Neural progenitor cell (in vitro differentiated cells): ENCODE data around the gene UGT1A8.

Experiments used
- EZH2phosphoT487 ChIP-seq: fragments of 200-600 bp; sonication (generic); IDR thresholded peaks from 2 replicates; pipeline ENCODE4 v1.6.1; 2017; ENCODE audit warnings: antibody characterized with exemption
- TF ChIP-seq, protein P1 (sequence below): fragments of 200-600 bp; sonication (generic); IDR thresholded peaks from 2 replicates; pipeline ENCODE4 v1.5.1; 2017; ENCODE audit warnings: antibody characterized with exemption, mild to moderate bottlenecking

DNA sequence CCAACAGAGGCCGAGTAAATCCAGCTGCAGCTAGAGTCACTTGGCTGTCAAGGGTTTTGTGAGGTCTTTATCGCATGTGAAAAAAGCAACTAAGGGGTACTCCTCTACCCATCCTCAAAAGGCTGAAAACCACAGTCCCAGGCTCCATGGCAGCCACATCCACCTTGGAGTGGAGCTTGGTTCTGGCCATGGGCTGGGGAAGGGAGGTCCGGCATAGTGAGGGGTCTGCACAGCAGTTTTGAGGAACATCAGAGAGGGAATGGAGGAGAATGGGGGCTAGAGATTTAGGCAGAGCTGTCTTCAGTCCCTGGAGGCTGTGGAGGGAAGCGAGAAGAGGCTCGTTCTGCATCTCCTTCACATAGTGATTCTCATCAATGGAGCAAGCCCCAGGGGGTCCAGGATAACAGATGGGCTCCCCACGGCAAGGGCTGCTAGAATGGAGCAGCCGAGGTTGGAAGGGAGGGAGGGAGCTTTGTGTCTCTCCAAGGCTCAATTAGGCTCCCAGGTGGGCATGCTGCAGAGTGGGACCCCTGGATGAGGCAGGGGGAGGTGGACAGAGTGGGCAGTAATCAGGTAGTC is 181.7 kb downstream of the UGT1A8 start:
- TF ChIP-seq, protein P1, sequence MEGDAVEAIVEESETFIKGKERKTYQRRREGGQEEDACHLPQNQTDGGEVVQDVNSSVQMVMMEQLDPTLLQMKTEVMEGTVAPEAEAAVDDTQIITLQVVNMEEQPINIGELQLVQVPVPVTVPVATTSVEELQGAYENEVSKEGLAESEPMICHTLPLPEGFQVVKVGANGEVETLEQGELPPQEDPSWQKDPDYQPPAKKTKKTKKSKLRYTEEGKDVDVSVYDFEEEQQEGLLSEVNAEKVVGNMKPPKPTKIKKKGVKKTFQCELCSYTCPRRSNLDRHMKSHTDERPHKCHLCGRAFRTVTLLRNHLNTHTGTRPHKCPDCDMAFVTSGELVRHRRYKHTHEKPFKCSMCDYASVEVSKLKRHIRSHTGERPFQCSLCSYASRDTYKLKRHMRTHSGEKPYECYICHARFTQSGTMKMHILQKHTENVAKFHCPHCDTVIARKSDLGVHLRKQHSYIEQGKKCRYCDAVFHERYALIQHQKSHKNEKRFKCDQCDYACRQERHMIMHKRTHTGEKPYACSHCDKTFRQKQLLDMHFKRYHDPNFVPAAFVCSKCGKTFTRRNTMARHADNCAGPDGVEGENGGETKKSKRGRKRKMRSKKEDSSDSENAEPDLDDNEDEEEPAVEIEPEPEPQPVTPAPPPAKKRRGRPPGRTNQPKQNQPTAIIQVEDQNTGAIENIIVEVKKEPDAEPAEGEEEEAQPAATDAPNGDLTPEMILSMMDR = no peak
- TF ChIP-seq EZH2phosphoT487 = no peak
